GM12892 (cell line): Measurements from ENCODE around the gene GALNT14.

ENCODE experiments used
- DNase-seq: peaks from one replicate; pipeline ENCODE4 v3.0.0; 2011; ENCODE audit not compliant: insufficient read length
- FAIRE-seq: peaks from 2 replicates; lab custom pipeline; 2011; peaks lifted over from hg19 to GRCh38; lab: Jason Lieb, UNC
- POLR2A ChIP-seq: IDR thresholded peaks from 2 replicates; pipeline ENCODE4 v1.6.1; 2011; ENCODE audit warnings: low read depth, low read length, control low read depth
- POLR2AphosphoS5 ChIP-seq: IDR thresholded peaks from 2 replicates; pipeline ENCODE4 v1.6.1; 2011; ENCODE audit warnings: low read depth, low read length, control low read depth
- TAF1 ChIP-seq: IDR thresholded peaks from 2 replicates; pipeline ENCODE4 v1.6.1; 2011; ENCODE audit warnings: low read depth, mild to moderate bottlenecking, control low read depth, low read length, borderline replicate concordance

The GALNT14 gene

DNA sequence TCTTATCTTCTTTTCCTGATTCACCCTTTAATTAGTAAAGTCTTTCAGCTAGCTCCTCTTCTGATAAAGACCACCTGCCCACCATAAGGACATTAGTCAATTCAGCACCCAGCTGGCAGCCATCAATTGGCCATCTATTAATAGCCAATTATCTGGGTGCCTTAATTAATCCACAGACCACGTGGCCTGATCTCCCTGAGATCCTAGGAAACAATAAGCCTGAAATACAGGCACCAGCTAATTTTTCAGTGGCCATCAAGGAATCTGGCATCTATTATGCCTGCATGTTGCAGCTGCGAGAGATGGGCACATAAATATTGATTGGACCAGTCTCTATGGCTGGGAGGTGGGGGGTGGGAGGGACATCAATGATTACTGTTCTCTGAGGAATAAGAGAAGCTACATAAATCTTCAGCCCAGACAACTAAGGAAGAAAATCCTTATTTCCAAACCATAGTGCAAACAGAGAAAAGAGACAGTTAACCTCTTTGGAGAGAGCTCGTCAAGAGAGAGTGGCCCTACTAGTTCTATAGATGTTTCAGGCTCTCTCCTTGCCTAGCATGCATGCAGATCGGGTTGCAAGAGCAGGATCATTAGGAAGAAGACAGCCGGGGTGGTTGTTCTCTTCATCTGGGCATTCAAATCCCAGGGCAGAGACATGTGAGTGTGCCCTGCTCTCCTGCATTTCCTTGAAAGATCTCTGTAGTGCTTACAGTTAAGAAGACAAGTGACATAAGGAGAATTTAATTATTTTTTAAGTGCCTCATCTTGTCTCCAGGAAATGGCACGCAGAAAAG, 8.7 kb downstream of the GALNT14 start:
- TF ChIP-seq POLR2AphosphoS5, result no peak
- TF ChIP-seq TAF1, result no peak
- no peak for TF ChIP-seq POLR2A
- FAIRE-seq (no peak), DNase-seq (no peak)

GRCh38 chr2:31127931-31128330, 10.3 kb downstream of the GALNT14 start:
- TF ChIP-seq POLR2AphosphoS5 (no peak), POLR2A (no peak), TAF1 (no peak)
- FAIRE-seq, result no peak
- DNase-seq, result no peak

DNA sequence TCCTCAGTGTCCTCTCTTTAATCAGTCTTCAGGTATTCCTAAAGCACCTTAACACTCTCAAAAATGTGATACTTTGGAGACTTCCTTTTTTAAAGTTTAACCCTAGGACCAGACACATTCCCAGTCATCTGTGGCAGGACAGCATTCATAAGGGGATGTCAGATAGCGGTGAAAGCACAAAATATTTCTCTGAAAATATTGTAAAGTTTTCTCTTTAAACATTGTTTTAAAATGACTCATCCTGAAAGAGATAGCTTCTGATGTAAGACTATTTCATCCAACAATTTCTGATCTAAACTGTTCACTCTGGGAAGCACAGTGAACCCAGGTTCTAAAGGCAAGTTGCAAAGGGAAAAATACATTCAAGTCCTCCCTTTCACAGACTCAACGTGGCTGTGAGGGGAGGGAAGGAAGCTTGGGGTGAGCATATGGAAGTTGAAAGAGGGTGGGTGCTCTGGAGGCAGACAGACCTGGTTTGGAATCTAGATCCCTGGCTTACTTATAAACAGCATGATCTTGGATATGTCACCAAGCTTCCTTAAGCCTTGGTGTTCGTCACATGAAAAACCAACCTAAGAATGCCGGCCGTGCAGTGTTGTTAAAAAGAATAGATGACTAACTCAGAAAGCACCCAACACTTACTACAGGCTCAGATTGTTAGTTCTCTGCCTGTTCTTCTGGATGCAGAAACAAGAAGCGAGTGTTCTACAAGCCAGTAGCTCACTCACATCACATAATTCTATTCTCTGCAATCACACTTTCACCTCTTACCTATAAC, 12.1 kb downstream of the GALNT14 start:
- TF ChIP-seq POLR2AphosphoS5 (no peak), POLR2A (no peak), TAF1 (no peak)
- DNase-seq, result no peak
- FAIRE-seq, result no peak

DNA sequence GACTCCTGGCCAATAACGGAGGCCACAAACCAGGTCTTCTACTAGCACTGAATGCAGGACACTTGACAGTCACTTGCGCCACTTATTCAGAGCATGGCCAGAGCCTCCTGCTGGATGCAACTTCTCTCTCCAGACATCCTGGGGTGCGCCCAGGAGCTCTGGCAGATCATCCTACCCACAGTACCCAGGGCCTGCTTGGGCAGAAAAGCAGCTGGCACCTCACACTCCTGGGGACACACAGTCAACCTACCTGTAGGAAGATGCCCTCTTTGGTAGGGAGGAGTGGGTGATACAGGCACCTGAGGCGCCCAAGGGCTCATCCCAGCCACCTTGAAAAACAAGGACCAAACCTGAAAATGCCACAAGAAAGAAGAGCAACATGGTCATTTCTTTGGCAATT, 13.3 kb downstream of the GALNT14 start:
- FAIRE-seq (no peak), DNase-seq (no peak)
- TF ChIP-seq POLR2AphosphoS5 (no peak), TAF1 (no peak), POLR2A (no peak)

DNA sequence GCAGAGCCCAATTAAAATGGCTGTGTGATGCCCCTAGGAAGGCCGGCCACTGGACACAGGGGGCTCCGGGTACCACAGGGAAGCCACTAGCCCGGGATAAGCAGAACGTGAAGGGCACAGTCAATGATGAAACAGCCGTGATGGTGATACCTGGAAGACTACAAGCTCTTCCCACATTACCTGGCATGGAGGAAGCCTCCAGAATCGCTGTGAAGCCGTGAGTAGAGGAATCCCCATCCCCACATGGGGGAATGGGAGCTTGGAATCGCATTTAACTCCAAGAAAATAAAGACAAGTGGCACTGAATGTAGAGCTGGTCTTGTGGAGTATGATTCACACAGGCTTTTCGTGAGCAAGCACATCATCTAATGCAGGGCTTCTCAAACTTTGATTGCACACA, 16.1 kb downstream of the GALNT14 start:
- FAIRE-seq, result no peak
- DNase-seq, result no peak
- TF ChIP-seq TAF1 (no peak), POLR2AphosphoS5 (no peak), POLR2A (no peak)

DNA sequence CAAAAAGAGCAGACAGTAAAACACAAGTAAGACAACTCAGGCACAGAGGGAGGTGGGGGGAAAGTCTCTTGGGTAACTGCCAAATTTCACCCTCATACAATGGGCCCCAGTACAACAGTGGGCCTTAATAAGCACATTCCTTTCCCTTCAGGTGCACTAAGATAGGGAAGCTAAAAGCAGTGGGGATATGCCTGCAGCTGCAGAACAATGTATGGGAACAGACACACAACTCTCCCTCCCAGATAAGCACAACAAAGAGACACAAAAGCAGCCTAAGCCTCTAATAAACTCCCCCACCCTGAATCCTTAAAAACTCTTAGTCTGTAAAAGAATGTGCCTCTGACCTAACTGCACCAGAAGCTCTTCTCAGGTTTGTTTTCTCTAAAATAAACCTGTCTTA, 24.5 kb downstream of the GALNT14 start:
- no peak for TF ChIP-seq POLR2AphosphoS5
- no peak for TF ChIP-seq TAF1
- no peak for TF ChIP-seq POLR2A
- DNase-seq (no peak), FAIRE-seq (no peak)

DNA sequence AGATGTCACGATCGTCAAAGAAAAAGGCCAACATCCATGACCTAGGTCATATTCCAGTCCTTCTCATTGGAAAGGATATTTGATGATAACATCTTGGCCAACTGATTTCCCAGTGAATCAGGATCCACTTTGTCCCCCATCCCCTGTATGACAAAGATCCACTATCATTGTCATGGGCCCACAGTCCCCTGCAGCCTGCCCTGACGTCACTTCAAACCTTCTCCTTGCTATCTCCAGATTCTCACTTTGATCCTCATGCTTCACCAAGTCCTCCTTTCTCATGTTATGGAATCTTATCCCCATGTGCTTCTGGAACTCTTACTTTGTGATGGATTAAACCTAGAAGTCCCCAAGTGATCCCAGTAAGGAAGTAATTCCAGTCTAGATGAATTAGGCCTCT, 25.7 kb downstream of the GALNT14 start:
- DNase-seq, result no peak
- TF ChIP-seq POLR2A, result no peak
- FAIRE-seq, result no peak

DNA sequence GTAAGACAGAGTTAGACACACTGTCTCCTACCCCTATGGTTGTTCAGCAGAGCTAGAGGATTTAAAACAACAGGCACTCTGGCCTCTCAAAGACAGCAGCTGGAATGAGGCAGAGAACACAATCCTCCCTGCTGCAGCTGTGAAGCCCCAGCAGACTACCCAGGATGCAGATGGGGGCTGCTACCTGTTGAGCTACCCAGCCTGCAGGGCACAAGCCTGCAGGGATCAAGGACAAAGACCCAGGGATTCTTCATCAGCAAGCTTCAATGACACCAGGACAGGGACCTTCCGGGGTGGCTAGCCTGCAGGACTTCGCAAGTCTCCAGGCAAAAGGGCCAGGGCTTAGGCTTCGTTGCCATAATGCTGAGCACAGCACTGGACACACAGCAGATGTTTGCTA, 27.2 kb downstream of the GALNT14 start:
- no peak for FAIRE-seq

GRCh38 chr2:31110431-31110830, 27.8 kb downstream of the GALNT14 start:
- TF ChIP-seq POLR2A (no peak), POLR2AphosphoS5 (no peak), TAF1 (no peak)
- DNase-seq, result no peak
- FAIRE-seq, result no peak

More for the DNA sequence above, 27.2 kb downstream of the GALNT14 start:
- no peak for DNase-seq
- TF ChIP-seq POLR2AphosphoS5 (no peak), POLR2A (no peak), TAF1 (no peak)

DNA sequence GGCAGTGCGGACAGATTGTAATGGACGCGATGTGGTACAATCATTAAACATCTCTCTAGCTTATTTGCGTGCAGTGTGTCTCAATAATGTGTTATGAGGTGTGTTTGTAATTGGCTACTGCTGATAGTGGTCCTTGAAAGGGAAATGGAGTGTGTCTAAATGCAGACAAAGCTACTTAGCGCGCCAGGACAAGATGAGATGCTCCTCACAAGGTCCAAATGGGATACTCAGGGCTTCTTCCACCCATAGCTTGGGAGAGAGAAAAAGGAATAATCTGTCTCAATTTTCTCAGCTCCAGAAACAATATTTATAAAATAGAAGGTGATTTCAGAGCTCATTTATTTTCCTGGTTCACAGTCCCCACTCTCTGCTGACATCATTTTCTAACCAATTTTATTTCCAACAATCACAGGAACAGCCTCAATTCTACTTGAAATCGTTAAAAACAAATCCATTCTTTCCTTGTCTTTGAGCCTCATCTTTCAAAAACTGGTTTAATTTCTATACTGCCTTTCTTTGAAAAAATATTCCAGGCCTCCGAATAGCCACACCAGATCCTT, 28.5 kb downstream of the GALNT14 start:
- DNase-seq (no peak), FAIRE-seq (no peak)
- TF ChIP-seq POLR2A, result no peak
- no peak for TF ChIP-seq TAF1
- TF ChIP-seq POLR2AphosphoS5, result no peak

DNA sequence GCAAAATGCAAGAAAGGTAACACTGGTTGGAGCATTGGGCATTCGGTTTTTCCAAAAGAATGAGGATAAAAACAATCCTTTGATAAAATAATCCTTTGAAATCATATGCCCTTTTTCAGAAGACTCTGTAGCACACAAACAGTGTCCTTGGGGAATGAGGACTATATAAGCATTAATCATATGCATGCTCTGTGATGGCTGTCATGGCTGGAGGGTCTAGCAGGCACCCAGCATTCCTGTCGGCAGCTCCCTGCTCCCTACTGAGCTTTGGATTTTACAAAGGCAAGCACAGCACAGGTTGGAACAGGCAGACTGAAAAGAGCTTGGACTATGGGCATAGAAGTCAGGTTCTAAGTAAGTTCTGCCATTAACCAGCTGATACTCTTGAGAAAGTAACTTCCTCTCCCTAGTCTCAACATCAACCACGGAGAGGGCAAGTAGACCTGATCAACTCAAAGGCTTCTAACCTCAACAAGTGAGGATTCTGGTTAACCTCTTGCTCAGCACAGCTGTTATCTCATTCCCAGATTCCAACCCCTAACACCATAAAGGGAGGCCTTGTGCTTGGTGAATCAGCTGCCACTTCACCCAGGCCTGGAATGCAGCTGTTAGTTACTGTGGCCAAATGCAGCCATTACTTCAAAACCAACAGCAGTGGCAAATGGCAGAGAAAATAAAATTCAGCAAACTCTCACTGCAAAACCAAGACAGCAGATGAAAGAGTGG, 29.5 kb downstream of the GALNT14 start:
- no peak for TF ChIP-seq TAF1
- no peak for TF ChIP-seq POLR2A
- no peak for TF ChIP-seq POLR2AphosphoS5
- FAIRE-seq (no peak), DNase-seq (no peak)
